HG03378 (cell line): ENCODE data around the gene B4GALNT1.
"Not testable (repeated sequence)": the region's sequence is repeated elsewhere in the genome, so short reads cannot be mapped to it uniquely, and the experiment has no call there.

Experiments
- ATAC-seq: cut with Tn5 transposase; IDR thresholded peaks from one replicate; pipeline ENCODE4 v1.9.1; 2021; ENCODE audit warnings: mild to moderate bottlenecking, moderate library complexity; ENCODE audit not compliant: unreplicated experiment

B4GALNT1 gene

GRCh38 chr12:57632958-57633840 lies at the start of gene B4GALNT1:
TSS of gene B4GALNT1 (minus strand) at chr12:57633201. CDS start at chr12:57632132, 1,069 bp downstream.
- peak; percentile 61 for ATAC-seq

GRCh38 chr12:57679697-57680096 lies 46.7 kb upstream of the B4GALNT1 start:
- ATAC-seq = no peak

- not testable (repeated sequence) for ATAC-seq
Measured at GRCh38 chr12:57677947-57678346, 44.9 kb upstream of the B4GALNT1 start.

GRCh38 chr12:57674691-57675090 lies 41.7 kb upstream of the B4GALNT1 start:
- ATAC-seq = no peak

- no peak for ATAC-seq
Measured at GRCh38 chr12:57672801-57673200, 39.8 kb upstream of the B4GALNT1 start.

GRCh38 chr12:57671811-57672210 lies 38.8 kb upstream of the B4GALNT1 start:
- ATAC-seq = not testable (repeated sequence)

- ATAC-seq = not testable (repeated sequence)
Measured at GRCh38 chr12:57669691-57670090, 36.7 kb upstream of the B4GALNT1 start.

GRCh38 chr12:57666897-57667296 lies 33.9 kb upstream of the B4GALNT1 start:
- ATAC-seq = no peak

GRCh38 chr12:57665066-57665820 lies 32.2 kb upstream of the B4GALNT1 start:
- not testable (repeated sequence) for ATAC-seq

GRCh38 chr12:57661376-57661775 lies 28.4 kb upstream of the B4GALNT1 start:
- ATAC-seq = no peak

GRCh38 chr12:57658890-57659289 lies 25.9 kb upstream of the B4GALNT1 start:
- ATAC-seq = no peak

GRCh38 chr12:57657744-57658143 lies 24.7 kb upstream of the B4GALNT1 start:
- no peak for ATAC-seq

- ATAC-seq = not testable (repeated sequence)
Measured at GRCh38 chr12:57656408-57656807, 23.4 kb upstream of the B4GALNT1 start.

GRCh38 chr12:57655541-57656240 lies 22.7 kb upstream of the B4GALNT1 start:
- no peak for ATAC-seq

- ATAC-seq = no peak
Measured at GRCh38 chr12:57654042-57654441, 21.0 kb upstream of the B4GALNT1 start.

GRCh38 chr12:57646659-57647049 lies 13.7 kb upstream of the B4GALNT1 start:
- not testable (repeated sequence) for ATAC-seq

- not testable (repeated sequence) for ATAC-seq
Measured at GRCh38 chr12:57645990-57646658, 13.1 kb upstream of the B4GALNT1 start.

GRCh38 chr12:57641699-57642442 lies 8.9 kb upstream of the B4GALNT1 start:
- no peak for ATAC-seq

GRCh38 chr12:57640175-57641042 lies 7.4 kb upstream of the B4GALNT1 start:
- ATAC-seq = no peak
